ENCODE measurements around the gene SLC39A11.
"Not testable (repeated sequence)": the region's sequence is repeated elsewhere in the genome, so short reads cannot be mapped to it uniquely, and the experiment has no call there.

SLC39A11 gene, protein sequence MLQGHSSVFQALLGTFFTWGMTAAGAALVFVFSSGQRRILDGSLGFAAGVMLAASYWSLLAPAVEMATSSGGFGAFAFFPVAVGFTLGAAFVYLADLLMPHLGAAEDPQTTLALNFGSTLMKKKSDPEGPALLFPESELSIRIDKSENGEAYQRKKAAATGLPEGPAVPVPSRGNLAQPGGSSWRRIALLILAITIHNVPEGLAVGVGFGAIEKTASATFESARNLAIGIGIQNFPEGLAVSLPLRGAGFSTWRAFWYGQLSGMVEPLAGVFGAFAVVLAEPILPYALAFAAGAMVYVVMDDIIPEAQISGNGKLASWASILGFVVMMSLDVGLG

DNA sequence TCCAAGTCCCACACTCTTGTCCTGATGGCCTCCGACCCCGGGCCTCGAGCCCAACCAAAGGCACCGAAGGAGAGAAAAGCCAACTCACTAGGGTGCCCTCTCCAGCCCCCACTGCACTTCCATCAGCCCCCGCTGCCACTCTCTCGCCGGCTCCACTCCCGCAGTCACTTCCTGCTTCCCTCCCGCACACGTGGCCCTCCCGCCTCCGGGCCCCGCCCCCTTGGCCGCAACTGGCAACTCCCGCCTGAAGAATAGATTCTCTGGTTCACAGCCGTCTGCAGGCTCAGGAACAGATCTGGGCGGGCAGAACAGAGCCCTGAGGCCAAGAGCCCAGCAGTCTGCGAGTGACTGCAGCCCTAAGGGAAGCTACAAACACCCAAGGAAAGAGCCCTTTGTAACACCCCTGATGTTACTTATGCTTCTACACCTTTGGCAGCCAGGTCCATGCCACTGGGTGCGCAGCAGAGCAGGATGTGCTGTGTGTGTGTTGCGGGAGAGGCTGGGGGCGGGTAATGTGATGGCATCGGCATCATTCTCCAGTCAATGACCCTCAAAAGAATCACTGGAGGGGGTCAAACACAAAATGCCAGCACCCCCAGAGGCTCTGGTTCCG lies at the start of gene SLC39A11:
Gene SLC39A11, minus strand, starts transcription at position 166 of the 613 bp plus-strand sequence. CDS start 3,924 bp downstream, outside the sequence.
- DNase-seq: peak; percentile 91

DNA sequence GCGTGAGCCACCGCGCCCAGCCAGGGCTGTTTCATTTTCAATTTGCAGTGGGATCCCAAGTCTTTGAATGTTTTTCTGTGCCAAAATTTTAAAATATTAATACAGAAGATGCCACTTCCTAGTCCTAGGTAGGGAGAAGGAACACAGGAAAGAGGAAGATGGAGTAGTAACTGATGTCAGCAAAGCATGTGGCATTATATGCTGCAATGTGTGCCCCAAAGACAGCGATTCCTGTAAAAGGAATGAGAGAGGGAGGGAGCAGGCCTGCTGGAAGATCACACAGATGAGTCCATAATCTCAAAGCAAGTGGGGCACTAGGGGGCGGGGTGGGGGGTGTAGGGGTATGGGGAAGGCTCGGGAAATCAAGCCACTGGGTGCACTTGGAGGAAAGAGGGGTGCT lies 48.9 kb upstream of the SLC39A11 start:
- no peak for DNase-seq

DNA sequence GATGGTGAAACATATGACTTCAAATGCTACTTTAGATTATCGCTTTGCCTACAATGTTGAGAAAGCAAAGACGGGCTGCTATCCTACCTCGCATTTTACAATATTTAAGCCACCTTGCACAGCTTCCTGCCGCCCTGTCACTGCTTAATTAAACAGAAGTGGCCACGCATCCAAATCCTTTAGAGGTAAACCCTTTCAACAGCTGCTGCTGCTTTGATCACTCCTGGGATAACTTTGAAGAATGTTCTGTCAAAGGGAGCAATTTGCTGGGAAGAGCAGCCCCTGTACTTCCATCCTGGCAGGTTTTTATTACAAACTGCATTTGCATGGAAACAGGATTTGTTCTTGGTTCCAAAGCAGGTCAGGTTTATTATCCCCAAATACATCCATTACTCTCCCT lies 48.1 kb upstream of the SLC39A11 start:
- no peak for DNase-seq

DNA sequence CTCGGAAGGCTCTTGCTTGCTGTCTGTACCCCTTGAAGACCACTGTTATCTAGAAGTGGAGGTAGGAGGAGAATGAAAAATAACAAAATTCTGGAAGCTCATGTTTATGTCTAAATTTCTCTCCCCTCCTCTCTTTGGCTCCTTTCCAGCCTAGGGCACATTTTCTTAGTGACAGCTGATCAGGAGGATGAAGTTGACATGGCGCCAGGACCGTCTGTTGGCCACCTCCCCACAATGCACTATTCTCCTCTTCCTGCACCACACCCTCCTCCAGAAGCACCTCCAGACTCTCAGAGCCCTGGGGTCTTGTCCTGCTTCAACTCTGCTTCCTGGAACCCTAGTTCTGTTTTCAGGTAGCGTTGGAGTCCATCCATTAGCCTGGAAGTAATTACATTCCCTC lies 46.8 kb upstream of the SLC39A11 start:
- DNase-seq: no peak

DNA sequence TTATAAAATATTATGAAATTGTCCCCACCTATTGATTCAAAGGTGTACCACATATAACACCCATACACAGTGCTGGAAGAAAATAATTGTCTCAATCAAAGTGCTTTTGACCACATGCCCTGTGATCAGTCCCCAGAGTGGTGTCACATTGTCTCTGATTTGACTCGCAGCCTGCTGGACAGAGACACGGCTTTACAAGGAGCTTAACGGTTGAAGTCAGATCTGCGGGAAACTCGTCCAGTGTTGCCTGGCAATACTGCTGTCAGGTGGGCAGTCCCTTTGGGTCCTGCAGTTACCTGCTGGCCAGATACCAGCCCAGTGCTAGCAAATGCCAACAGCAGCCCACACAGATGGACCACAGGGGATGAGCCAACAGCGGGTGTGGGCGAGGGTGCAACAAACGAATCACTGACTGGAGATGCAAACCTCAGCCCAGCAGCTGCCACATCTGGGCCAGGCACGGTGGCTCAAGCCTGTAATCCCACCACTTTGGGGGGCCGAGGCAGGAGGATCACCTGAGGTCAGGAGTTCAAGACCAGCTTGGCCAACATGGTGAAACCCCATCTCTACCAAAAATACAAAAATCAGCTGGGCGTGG lies 46.2 kb upstream of the SLC39A11 start:
- no peak for DNase-seq

DNA sequence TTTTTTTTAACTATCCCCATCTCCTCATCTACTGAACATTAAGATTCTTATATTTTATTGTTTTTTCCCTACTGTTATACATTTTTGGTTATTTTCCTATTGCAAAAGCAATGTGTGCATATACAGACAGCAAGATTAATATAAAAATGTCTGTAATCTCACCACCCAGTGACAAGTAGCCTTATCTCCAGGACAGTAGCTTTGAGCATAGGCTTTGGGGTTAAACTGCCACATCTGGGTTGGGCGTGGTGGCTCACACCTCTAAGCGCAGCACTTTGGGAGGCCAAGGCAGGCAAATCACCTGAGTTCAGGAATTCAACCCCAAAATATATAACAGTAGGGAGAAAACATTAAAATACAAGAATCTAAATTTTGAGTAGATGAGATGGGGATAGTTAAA lies 44.9 kb upstream of the SLC39A11 start:
- DNase-seq: no peak

DNA sequence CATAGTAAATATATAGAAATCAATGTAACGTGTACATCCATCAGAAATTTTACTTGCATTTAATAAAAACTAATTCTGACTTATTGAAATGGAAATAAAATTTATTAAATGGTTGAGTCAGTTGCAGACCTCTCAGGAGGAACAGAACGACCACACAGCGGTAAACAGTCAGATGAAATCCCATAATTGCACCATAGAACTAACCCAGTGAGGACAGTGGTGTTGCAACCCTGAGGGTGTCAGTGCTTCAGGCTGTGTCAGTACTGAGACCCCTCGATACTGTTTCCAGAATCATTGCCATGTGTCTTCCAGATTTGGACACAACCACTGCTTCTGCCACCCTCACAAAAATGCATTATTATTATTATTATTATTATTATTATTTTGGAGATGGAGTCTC lies 43.3 kb upstream of the SLC39A11 start:
- DNase-seq: no peak

DNA sequence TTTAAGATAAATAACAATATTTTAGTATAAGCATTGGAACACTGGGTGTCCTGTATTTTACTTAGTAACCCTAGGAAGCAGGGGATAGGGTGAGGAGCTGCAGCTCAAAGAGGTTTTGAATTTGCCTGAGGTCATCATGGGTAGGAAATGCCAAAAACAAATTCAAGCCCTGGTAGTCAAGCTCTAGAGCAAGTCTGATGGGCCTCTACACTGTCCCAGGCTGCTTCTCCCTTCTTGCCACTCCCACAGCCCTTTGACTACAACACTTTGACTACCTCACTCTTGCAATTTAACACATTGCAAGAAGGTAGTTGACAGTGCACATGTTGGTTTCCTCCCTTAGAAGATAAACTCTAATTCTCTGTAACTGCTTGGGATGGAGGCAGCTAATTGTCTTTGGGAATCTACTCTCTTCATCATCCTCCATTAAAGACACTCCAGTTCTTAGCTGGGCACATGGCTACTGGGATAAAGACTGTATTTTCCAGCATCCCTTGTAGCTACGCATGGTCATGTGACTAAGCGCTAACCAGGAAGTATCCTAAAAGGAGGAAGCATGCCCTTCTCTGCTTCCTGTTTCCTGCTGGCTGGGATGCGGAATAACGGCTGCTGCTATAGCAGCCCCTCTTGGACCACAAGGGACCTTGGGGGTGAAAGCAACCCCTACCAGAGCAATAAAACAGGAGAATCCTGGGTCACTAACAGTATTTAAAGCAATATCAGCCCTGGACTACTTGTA lies 41.6 kb upstream of the SLC39A11 start:
- DNase-seq: no peak

DNA sequence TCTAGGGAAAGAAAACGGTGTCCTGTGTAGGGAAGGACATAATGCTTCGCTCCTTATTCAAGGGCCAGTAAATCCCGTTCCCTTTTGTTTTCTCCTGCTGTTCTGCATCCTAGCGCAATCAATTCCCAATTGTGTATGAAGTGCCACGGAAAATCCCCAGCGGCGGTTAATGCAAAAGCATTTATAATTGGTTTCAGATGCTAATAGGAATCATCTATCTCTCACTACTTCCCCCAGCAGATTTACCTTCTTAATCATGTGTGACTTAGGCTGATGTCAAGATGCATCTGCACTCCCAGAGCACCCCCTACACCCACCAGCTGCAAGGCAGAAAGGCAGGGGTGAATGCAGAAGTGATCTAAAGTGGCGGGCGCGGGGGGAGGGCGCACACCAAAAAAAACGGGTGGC lies 39.6 kb upstream of the SLC39A11 start:
- DNase-seq: no peak

DNA sequence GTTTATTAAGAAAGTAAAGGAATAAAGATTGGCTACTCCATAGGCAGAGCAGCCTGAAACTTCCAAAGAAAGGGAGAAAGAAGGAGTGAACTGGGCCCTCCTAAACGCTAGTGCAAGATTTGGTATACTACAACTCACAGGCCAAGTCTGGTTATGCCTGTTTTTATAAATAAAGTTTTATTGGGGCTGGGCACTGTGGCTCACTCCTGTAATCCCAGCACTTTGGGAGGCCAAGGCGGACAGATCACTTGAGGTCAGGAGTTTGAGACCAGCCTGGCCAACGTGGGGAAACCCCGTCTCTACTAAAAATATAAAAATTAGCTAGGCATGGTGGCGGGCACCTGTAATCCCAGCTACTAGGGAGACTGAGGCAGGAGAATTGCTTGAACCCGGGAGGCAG lies 39.0 kb upstream of the SLC39A11 start:
- not testable (repeated sequence) for DNase-seq

DNA sequence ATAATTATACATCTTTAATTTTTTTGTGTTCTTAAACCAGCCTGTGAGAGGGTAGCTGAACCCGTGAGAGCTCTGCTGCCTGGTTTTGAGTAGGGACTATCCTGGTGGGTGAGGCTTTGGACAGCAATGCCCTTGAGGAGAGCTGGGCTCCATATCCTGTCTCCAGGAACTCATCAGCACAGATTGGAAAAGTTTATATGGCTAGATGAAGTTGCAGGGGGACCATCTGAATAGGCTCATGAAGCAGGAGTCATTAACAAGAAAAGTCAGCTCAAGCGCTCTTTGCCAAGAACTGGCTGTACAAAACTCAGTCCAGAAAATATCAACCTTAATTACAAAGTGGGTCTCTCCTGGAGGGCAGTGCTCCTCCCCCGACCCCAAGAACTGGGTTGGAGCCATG lies 38.5 kb upstream of the SLC39A11 start:
- no peak for DNase-seq

DNA sequence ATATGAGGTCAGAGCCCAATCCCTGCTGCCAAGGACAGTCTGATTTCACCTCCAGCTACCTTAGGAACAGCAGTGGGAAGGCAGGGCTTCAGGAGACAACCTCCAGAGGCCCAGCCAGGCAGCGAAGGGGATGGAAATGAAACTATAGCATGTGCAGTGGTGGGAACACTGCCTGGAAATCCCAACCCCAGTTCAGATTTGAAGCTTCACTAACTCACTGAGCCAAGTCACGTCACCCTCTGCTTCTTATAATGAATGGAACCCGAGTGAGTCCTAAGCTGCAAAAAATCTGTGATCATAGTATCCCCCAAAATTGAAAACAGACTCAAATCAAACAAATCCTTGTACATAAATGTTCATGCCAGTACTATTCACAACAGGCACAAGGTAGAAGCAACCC lies 36.0 kb upstream of the SLC39A11 start:
- DNase-seq: no peak

DNA sequence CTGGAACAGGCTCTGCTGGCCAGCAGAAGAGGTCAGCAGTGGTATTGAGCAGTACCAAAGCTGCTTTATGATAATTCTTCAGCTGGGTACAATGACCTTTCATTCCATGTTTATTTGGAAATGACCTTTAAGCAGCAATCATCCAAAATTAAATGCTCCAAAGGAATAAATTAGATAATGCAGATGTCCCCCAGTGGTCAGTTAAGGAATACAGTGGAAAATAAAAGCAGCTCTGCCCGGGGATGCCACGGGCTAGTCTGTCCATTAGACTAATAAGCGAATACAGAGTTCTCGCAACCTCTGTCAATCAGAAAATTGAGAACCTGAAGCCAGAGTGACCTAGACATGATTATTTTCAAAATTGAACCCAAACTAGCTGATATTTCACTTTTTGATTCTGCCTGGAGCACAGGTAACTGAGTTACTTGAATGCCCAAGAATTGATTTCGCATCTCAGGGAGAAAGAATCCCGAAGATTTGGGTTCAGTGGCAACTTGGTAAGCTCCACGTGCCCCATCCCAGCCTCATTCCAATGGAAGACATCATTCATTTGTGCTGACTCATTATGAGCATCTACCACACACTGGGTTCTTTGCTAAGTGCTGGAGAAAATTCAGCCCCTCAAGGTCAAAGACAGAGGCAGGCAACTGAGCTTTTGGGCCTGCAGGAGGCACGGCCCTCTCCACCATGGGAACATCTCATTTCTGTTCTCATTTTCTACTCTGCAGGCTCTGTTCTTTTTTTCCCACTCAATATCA lies 34.4 kb upstream of the SLC39A11 start:
- DNase-seq: no peak

DNA sequence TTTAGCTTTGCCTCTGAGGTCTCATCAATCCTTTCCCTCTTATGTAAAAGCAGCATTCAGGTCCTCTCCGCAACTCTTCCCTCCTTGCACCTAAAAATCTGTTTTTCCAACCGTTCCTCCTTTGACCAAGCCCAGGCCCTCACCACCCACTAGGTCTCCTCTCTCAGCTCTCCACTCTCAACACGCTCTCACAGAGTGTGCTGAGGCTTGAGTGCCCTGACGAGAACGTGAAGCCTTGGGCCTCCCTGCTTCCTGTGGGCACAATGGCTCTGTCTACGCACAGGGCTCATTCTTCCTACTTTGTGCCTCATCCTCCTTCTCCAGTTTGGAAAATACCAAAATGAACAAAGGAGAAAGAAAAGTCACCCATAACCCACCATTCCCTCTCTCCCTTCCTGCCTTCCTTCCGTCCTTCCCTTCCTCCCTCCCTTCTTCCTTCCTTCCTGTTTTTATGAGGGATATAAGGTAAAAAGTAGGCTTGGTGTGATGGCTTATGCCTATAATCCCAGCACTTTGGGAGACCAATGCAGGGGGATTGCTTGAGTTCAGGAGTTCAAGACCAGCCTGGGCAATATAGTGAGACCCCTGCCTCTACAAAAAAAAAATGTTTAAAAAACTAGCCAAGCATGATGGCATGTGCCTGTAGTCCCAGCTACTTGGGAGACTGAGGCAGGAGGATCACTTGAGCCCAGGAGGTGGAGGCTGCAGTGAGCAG lies 31.3 kb upstream of the SLC39A11 start:
- DNase-seq: no peak

DNA sequence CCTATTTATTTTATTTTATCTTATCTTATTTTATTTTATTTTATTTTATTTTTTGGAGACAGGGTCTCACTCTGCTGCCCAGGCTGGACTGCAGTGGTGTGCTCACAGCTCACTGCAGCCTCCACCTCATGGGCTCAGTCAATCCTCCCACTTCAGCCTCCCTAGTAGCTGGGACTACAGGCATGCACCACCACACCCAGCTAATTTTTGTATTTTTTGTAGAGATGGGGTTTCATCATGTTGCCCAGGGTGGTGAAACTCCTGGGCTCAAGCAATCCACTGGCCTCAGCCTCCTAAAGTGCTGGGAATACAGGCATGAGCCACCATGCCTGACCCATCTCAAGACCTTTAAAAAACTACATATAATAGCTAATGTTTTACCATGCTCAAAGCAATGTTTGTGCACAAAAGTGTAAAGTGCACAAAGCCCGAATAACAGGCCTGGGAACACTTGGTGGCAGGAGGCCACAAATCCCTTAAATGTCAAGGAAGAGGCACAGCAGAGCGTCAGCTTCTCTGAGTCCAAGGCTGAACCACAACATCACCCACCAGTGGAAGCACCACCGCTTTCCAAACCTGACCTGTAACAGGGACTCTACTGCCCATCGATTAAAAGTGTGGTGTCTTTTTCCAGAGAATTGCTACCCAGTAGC lies 30.6 kb upstream of the SLC39A11 start:
- no peak for DNase-seq

DNA sequence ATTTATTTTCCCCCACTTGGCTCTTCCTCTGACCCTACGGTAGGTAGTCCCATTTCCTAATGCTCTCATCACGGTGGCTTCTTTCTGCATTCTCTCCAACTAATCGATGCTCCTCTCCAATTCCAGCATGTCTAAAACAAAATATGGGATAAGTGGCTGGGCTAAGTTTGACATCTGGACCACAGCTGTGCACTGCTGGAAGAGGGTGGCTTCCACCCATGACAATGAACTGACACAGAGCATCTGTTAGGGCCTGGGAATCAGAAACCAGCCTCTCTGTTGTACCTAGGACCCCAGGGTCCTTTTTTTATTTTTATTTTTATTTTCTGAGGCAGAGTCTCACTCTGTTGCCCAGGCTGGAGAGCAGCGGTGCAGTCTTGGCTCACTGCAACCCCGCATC lies 29.0 kb upstream of the SLC39A11 start:
- DNase-seq: no peak

DNA sequence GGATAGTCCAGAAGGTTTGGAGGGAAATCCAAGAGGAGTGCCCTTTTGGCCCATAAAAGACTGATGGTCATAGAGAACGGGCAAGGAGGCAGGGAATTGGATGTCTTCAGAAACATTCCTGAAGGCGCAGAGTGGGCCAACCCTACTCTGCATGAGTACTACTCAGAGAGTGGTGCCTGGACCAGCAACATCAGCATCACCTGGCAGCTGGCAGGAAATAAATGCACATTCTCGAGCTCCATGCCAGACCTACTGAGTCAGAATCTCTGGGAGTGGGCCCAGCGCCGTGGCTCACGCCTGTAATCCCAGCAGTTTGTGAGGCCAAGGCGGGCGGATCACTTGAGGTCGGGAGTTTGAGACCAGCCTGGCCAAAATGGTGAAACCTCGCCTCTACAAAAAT lies 27.1 kb upstream of the SLC39A11 start:
- no peak for DNase-seq

DNA sequence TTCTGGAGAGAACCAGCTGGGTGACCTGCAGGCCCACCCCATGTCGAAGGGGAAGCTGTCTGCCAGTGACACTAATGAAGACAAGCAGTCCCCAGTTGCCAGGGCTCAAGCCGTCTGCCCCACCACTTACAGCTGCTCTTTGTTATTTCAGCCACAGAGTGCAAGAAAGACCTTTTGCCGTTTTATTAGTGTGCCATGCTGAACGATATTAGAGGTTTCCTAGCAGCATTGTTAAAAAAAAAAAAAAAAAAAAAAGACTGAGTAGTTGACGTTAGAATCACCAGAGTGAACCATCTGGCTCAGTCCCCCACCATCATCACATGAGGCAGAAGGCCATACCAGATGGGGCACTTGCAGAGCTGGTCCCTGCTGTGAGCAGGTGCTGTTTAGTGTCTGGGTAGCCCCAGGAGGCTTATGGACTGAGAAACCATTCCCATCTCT lies 26.5 kb upstream of the SLC39A11 start:
- DNase-seq: peak; percentile 84

DNA sequence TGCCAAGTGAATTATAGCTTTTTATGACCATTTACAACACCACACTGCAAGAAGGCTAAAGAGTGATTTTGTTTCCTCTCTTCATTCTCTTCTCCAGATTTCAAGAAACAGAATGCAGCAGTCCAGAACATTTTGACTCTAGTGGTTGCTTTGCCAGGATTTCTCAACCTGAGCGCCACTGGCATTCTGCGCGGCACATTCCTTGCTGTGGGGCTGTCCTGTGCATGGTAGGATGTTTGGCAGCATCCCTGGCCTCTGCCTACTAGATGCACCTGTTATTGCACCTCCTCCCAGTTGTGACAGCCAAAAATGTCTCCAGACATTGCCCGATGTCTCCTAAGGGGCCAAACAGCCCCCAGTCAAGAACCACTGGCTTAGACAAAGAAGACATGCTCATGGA lies 25.7 kb upstream of the SLC39A11 start:
- DNase-seq: no peak

DNA sequence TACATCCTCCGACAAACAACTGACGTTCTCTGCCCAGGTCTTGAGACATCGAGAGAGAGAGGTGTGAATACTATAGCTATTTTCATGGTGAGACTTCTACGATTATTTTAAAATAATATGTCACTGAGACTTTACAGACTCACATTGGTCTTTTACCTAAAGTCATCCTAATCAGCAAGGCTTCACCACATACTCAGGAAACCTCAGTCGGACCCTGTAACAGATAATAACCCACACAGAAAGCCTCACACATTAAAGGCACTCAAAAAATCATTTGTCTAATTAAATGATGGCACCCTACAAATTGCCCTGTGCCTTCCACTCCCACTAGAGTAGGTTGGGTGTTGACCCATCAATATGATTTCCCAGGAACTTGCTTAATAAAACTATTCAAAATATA lies 19.8 kb upstream of the SLC39A11 start:
- DNase-seq: no peak

DNA sequence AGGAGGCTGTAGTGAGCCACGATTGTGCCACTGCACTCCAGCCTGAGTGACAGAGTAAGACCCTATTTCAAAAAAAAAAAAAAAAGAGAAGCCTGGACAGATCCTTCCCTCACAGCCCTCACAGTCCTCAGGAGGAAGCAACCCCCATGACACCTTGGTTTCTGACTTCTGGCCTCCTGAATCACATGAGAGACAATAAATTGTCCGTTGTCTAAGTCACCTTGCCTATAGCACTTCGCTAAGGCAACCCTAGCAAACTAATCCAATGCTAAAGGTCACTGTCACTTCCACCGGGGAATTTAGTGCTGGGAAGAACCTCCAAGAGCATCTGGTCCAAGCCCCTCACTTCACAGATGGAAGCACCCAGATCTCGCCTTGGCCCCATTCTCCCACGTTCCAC lies 18.9 kb upstream of the SLC39A11 start:
- DNase-seq: no peak

DNA sequence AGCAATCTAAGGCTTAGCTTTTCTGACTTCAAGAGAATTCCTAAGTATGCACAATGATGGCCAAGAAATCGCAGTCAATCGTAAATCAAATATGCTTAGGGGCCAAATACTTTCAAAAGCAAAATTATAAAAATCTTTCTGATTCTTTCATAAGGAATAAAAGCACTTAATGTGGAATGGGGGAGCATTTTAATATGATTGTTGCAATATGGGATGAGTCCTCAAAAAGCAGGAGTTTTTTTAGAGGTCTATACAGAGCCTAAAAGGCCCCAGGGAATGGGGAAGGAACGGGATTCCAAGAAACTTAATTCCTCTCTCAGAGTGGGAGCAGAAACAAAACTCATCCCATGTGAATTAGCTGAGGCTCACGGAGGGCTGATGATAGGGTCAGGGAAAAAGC lies 14.7 kb upstream of the SLC39A11 start:
- no peak for DNase-seq

All from COR-L47 (cell line).